ENCODE results near the gene SUSD4. TPM values are rescaled to one million over a fixed set of nuclear protein-coding genes. Genes with fewer than 3 reads are reported as not detected.
"Not testable (repeated sequence)": the region's sequence is repeated elsewhere in the genome, so short reads cannot be mapped to it uniquely, and the experiment has no call there.

SUSD4 gene
- total RNA-seq, 1 experiment from 2014 or later: 31.4 TPM

DNA sequence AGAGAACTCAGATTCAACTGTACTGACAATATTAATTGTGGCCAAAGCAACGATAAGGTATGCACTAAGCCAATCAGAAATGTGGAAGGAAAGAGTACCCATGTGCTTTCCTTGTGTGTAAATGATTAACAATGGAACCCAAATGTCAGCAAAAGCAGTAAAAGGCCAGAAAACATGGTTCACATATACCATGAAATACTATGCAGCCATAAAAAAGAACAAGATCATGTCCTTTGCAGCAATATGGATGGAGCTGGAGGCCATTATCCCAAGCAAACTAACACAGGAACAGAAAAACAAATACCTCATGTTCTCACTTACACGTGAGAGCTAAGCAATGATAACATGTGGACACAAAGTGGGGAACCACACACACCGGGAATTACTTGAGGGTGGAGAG lies 78.5 kb downstream of the SUSD4 start:
- TF ChIP-seq, protein P1, sequence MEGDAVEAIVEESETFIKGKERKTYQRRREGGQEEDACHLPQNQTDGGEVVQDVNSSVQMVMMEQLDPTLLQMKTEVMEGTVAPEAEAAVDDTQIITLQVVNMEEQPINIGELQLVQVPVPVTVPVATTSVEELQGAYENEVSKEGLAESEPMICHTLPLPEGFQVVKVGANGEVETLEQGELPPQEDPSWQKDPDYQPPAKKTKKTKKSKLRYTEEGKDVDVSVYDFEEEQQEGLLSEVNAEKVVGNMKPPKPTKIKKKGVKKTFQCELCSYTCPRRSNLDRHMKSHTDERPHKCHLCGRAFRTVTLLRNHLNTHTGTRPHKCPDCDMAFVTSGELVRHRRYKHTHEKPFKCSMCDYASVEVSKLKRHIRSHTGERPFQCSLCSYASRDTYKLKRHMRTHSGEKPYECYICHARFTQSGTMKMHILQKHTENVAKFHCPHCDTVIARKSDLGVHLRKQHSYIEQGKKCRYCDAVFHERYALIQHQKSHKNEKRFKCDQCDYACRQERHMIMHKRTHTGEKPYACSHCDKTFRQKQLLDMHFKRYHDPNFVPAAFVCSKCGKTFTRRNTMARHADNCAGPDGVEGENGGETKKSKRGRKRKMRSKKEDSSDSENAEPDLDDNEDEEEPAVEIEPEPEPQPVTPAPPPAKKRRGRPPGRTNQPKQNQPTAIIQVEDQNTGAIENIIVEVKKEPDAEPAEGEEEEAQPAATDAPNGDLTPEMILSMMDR (IDR thresholded peaks at IDR 0.05; ENCODE audit: insufficient read depth in 1 of 2, low read depth in 1 of 2, low read length in 1 of 2, severe bottlenecking in 1 of 2, unreplicated experiment in 1 of 2): no peak
- H3K36me3 Mint-ChIP-seq (ENCODE audit: insufficient read depth, unreplicated experiment): peaks cover 4% of the 10 kb centered on the region
- no peak overlapping the region for H3K27ac Mint-ChIP-seq (ENCODE audit: unreplicated experiment)
- Histone ChIP-seq H3K4me1 (no peaks in the 10 kb centered on the region), H3K4me3 (ENCODE audit: low read depth, low read length) (no peak overlapping the region), H3K36me3 (ENCODE audit: control insufficient read depth, insufficient read depth, low read length) (no peaks in the 10 kb centered on the region; the same call in 1 of the 2 replicates), H3K9me3 (no peaks in the 10 kb centered on the region), H3K27me3 (replicated peaks; ENCODE audit: control insufficient read depth, insufficient read depth, low read length) (no peaks in the 10 kb centered on the region)
- H3K4me1 Mint-ChIP-seq (ENCODE audit: low read depth, unreplicated experiment): peaks cover 3% of the 10 kb centered on the region
- peaks cover 17% of the 10 kb centered on the region for H3K9me3 Mint-ChIP-seq (ENCODE audit: unreplicated experiment)
- CTCF ChIA-PET: no interaction called here
- no peak for DNase-seq
- H3K4me3 Mint-ChIP-seq (ENCODE audit: unreplicated experiment): no peak overlapping the region
- no peaks in the 10 kb centered on the region for H3K27me3 Mint-ChIP-seq (ENCODE audit: insufficient read depth, unreplicated experiment)
- intact Hi-C loops (cut with micrococcal nuclease; ENCODE audit: unreplicated experiment): no loop called here
- POLR2A ChIA-PET: no interaction called here
- BruUV-seq (replicated peaks): no TSS peak

GRCh38 chr1:223283697-223284096 lies 80.3 kb downstream of the SUSD4 start:
- H3K4me3 Mint-ChIP-seq (ENCODE audit: unreplicated experiment); BruUV-seq (replicated peaks); intact Hi-C loops (cut with micrococcal nuclease; ENCODE audit: unreplicated experiment); H3K4me1 Mint-ChIP-seq (ENCODE audit: low read depth, unreplicated experiment); CTCF ChIA-PET; DNase-seq; H3K9me3 ChIP-seq; H3K27me3 Mint-ChIP-seq (ENCODE audit: insufficient read depth, unreplicated experiment); H3K4me1 ChIP-seq; H3K27ac Mint-ChIP-seq (ENCODE audit: unreplicated experiment); H3K4me3 ChIP-seq (ENCODE audit: low read depth, low read length); POLR2A ChIA-PET; H3K27me3 ChIP-seq (replicated peaks; ENCODE audit: control insufficient read depth, insufficient read depth, low read length); H3K36me3 Mint-ChIP-seq (ENCODE audit: insufficient read depth, unreplicated experiment); H3K36me3 ChIP-seq (ENCODE audit: control insufficient read depth, insufficient read depth, low read length): not testable (repeated sequence)
- H3K9me3 Mint-ChIP-seq (ENCODE audit: unreplicated experiment): peaks cover 17% of the 10 kb centered on the region

GRCh38 chr1:223278311-223278710 lies 85.7 kb downstream of the SUSD4 start:
- H3K4me1 Mint-ChIP-seq (ENCODE audit: low read depth, unreplicated experiment); H3K27me3 ChIP-seq (replicated peaks; ENCODE audit: control insufficient read depth, insufficient read depth, low read length); intact Hi-C loops (cut with micrococcal nuclease; ENCODE audit: unreplicated experiment); BruUV-seq (replicated peaks); CTCF ChIA-PET; H3K36me3 Mint-ChIP-seq (ENCODE audit: insufficient read depth, unreplicated experiment); DNase-seq; H3K27me3 Mint-ChIP-seq (ENCODE audit: insufficient read depth, unreplicated experiment); H3K4me3 ChIP-seq (ENCODE audit: low read depth, low read length); H3K36me3 ChIP-seq (ENCODE audit: control insufficient read depth, insufficient read depth, low read length); POLR2A ChIA-PET; H3K4me3 Mint-ChIP-seq (ENCODE audit: unreplicated experiment); H3K27ac Mint-ChIP-seq (ENCODE audit: unreplicated experiment); H3K9me3 ChIP-seq; H3K4me1 ChIP-seq; H3K9me3 Mint-ChIP-seq (ENCODE audit: unreplicated experiment): not testable (repeated sequence)

GRCh38 chr1:223276029-223276428 lies 87.9 kb downstream of the SUSD4 start:
- TF ChIP-seq, protein P1 (IDR thresholded peaks at IDR 0.05; ENCODE audit: insufficient read depth in 1 of 2, low read depth in 1 of 2, low read length in 1 of 2, severe bottlenecking in 1 of 2, unreplicated experiment in 1 of 2): no peak
- Mint-ChIP-seq H3K4me3 (ENCODE audit: unreplicated experiment) (no peak overlapping the region), H3K27ac (ENCODE audit: unreplicated experiment) (no peak overlapping the region), H3K9me3 (ENCODE audit: unreplicated experiment) (no peaks in the 10 kb centered on the region), H3K4me1 (ENCODE audit: low read depth, unreplicated experiment) (peaks cover 17% of the 10 kb centered on the region), H3K36me3 (ENCODE audit: insufficient read depth, unreplicated experiment) (no peaks in the 10 kb centered on the region), H3K27me3 (ENCODE audit: insufficient read depth, unreplicated experiment) (no peaks in the 10 kb centered on the region)
- intact Hi-C loops (cut with micrococcal nuclease; ENCODE audit: unreplicated experiment): no loop called here
- ChIA-PET CTCF (no interaction called here), POLR2A (no interaction called here)
- no peaks in the 10 kb centered on the region for H3K36me3 ChIP-seq (ENCODE audit: control insufficient read depth, insufficient read depth, low read length)
- no peak for DNase-seq
- no TSS peak for BruUV-seq (replicated peaks)
- H3K27me3 ChIP-seq (replicated peaks; ENCODE audit: control insufficient read depth, insufficient read depth, low read length): no peaks in the 10 kb centered on the region
- H3K4me1 ChIP-seq: peaks cover 6% of the 10 kb centered on the region
- H3K4me3 ChIP-seq (ENCODE audit: low read depth, low read length): no peak overlapping the region
- H3K9me3 ChIP-seq: no peaks in the 10 kb centered on the region

Measured in Caco-2 (cell line).